Activated CD4-positive, alpha-beta memory T cell treated with anti-CD3 and anti-CD28 coated beads, Interleukin-2, amount 10 ng/mL, durations not matched to agents 7 days and 5 days (primary cell): ENCODE data around the gene BST2. TPM values are rescaled to one million over a fixed set of nuclear protein-coding genes. Genes with fewer than 3 reads are reported as not detected.

Experiments used
- CTCF ChIA-PET: fragments of 350-600 bp; sonication (Branson Sonifier 250); formaldehyde crosslinking; loops from one replicate; lab custom pipeline; 2021; ENCODE audit warnings: antibody characterized with exemption, inconsistent platforms; lab: Charles Lee
- POLR2A ChIA-PET: fragments of 350-600 bp; sonication (Branson Sonifier 250); formaldehyde crosslinking; loops from one replicate; lab custom pipeline; 2021; ENCODE audit warnings: antibody characterized with exemption; lab: Charles Lee
- DNase-seq: peaks from one replicate; pipeline ENCODE4 v3.0.0-alpha.2; 2020
- H3K27ac Mint-ChIP-seq: one replicate; pipeline ENCODE4 v1.8.0; 2021; ENCODE audit warnings: mild to moderate bottlenecking, mixed read lengths
- H3K27me3 Mint-ChIP-seq: one replicate; pipeline ENCODE4 v1.8.0; 2021; ENCODE audit warnings: mixed read lengths
- H3K36me3 Mint-ChIP-seq: one replicate; pipeline ENCODE4 v1.8.0; 2021; ENCODE audit warnings: low read depth, mixed read lengths
- H3K4me1 Mint-ChIP-seq: one replicate; pipeline ENCODE4 v1.8.0; 2021; ENCODE audit warnings: mixed read lengths
- H3K4me3 Mint-ChIP-seq: one replicate; pipeline ENCODE4 v1.8.0; 2021; ENCODE audit warnings: mild to moderate bottlenecking, mixed read lengths
- H3K9me3 Mint-ChIP-seq: one replicate; pipeline ENCODE4 v1.8.0; 2021; ENCODE audit warnings: mixed read lengths
- total RNA-seq, 2 experiments: library from RNA; stranded (reverse); gene quantifications; one replicate each; pipeline ENCODE4 v1.2.3, GENCODE V29; 2021

The BST2 gene
- total RNA-seq, 2 experiments from 2014 or later: 288 to 301 TPM

DNA sequence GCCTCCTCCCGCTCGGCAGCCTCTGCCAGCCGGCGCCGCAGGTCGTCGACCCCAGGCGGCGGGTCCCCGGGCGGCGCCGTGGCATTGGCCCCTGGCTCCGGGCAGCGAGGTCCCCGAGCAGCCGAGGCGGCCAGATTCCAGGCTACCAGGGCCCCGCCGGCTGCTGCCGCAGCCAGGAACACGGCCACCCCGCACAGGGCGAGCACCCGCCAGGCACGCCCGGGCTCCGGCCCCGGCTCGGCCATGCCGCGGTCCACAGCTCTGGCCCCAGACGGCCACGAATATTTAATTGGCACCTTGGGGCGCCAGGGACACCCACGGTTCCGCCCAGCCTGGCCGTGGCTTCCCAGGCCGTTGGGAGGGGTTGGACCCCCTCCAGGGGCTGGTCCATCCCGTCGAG lies 11.5 kb downstream of the BST2 start, which contains the start of gene CCDC194:
Gene CCDC194 (minus strand): TSS at position 283 of the 400 bp plus-strand sequence. CDS start 38 bp downstream, at position 245.
- H3K4me1 Mint-ChIP-seq: peaks cover 31% of the 10 kb centered on the region
- DNase-seq: no peak
- ChIA-PET CTCF (interaction anchor here (0.6 to 4.3 kb wide), 6 partner anchors 8 to 72 kb away, joined by 3 to 14 read pairs (median 4); partner anchors contain the start of gene BST2), POLR2A (interaction anchor here (0.7 to 2.9 kb wide), 2 partner anchors 10 to 1177 kb away, joined by 3 to 23 read pairs; partner anchors contain the start of gene BST2)
- peaks cover 19% of the 10 kb centered on the region for H3K27me3 Mint-ChIP-seq
- no peak within 1 kb of the TSS for H3K4me3 Mint-ChIP-seq
- peaks cover 22% of the 10 kb centered on the region for H3K36me3 Mint-ChIP-seq
- H3K27ac Mint-ChIP-seq: peak within 1 kb of the TSS; percentile 72
- no peaks in the 10 kb centered on the region for H3K9me3 Mint-ChIP-seq

GRCh38 chr19:17393002-17393401 lies 12.4 kb downstream of the BST2 start:
- Mint-ChIP-seq H3K36me3 (peaks cover 18% of the 10 kb centered on the region), H3K27ac (no peak overlapping the region), H3K4me3 (no peak overlapping the region), H3K27me3 (peaks cover 25% of the 10 kb centered on the region), H3K9me3 (no peaks in the 10 kb centered on the region), H3K4me1 (peaks cover 31% of the 10 kb centered on the region)
- CTCF ChIA-PET: interaction anchor here (1.0 to 4.3 kb wide), 4 partner anchors 10 to 73 kb away, joined by 4 to 14 read pairs (median 5); partner anchors contain the start of gene BST2
- DNase-seq: no peak
- POLR2A ChIA-PET: interaction anchor here (0.7 to 2.9 kb wide), 3 partner anchors 10 to 1178 kb away, joined by 3 to 23 read pairs (median 8); partner anchors contain the start of gene BST2

- Mint-ChIP-seq H3K27me3 (peaks cover 25% of the 10 kb centered on the region), H3K4me1 (peaks cover 29% of the 10 kb centered on the region), H3K27ac (peak overlapping the region; percentile 27), H3K36me3 (peaks cover 10% of the 10 kb centered on the region), H3K9me3 (no peaks in the 10 kb centered on the region), H3K4me3 (peak overlapping the region; percentile 28)
- ChIA-PET CTCF (interaction anchor here (0.5 to 2.0 kb wide), 10 partner anchors 9 to 136 kb away, joined by 3 to 6 read pairs (median 3); partner anchors contain the start of genes BST2 and TMEM221), POLR2A (interaction anchor here (0.6 to 2.6 kb wide), 6 partner anchors 12 to 86 kb away, joined by 3 to 14 read pairs (median 4); partner anchors contain the start of genes BST2, DDA1 and MRPL34)
- no peak for DNase-seq
These were observed 13.9 kb downstream of the BST2 start for GRCh38 chr19:17391371-17392151.

GRCh38 chr19:17390665-17391370 lies 14.6 kb downstream of the BST2 start:
- Mint-ChIP-seq H3K9me3 (no peaks in the 10 kb centered on the region), H3K4me1 (peaks cover 27% of the 10 kb centered on the region), H3K36me3 (peaks cover 10% of the 10 kb centered on the region), H3K27me3 (peaks cover 27% of the 10 kb centered on the region), H3K4me3 (peak overlapping the region; percentile 76), H3K27ac (no peak overlapping the region)
- CTCF ChIA-PET: interaction anchor here (0.6 to 2.0 kb wide), 6 partner anchors 8 to 172 kb away, joined by 3 to 6 read pairs (median 3); partner anchors contain the start of gene BST2
- POLR2A ChIA-PET: interaction anchor here (1.4 to 2.6 kb wide), 5 partner anchors 9 to 86 kb away, joined by 4 to 14 read pairs (median 5); partner anchors contain the start of genes BST2, DDA1 and MRPL34
- DNase-seq: peak; percentile 86

DNA sequence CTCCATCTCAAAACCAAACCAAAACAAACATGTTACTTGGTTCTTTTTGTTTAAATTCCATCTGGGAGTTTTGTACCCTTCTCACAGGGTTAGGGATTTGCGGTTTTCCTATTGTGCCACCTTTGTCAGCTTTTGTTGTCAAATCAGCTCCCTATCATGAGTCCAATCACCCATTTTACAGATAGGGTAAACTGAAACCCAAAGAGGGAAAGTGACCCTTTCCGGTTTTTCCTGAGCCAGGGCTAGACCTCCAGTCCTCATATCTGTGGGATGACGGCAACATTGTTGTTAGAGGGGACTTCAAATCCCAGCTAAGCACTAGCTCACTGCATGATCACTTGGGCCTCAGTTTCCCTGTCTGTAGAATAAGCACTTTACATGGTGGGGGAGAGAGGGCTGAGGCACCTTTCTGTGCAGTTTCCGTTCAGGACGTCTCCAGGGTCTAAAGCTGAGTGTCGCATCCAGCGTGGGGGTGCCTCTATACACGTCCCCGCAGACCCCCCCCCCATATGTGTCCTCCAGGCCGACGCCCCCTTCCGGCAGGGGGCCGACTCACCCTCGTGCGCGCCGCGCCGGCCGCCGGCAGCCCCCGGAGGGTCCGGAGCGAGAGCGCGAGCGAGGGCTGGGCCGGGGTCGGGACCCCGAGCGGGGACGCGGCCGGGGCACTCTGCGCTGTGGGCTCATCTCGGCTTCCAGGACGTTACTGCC lies 15.3 kb downstream of the BST2 start:
- H3K9me3 Mint-ChIP-seq: no peaks in the 10 kb centered on the region
- ChIA-PET CTCF (interaction anchor here (0.6 to 2.5 kb wide), 7 partner anchors 11 to 173 kb away, joined by 3 to 9 read pairs (median 7); partner anchors contain the start of genes BST2 and MVB12A), POLR2A (interaction anchor here (1.4 to 2.5 kb wide), 2 partner anchors 10 to 15 kb away, joined by 5 to 14 read pairs; partner anchors contain the start of gene BST2)
- H3K36me3 Mint-ChIP-seq: peaks cover 6% of the 10 kb centered on the region
- H3K4me1 Mint-ChIP-seq: peaks cover 22% of the 10 kb centered on the region
- peaks cover 27% of the 10 kb centered on the region for H3K27me3 Mint-ChIP-seq
- DNase-seq: no peak
- H3K27ac Mint-ChIP-seq: no peak overlapping the region
- H3K4me3 Mint-ChIP-seq: peak overlapping the region; percentile 76

GRCh38 chr19:17389288-17389687 lies 16.1 kb downstream of the BST2 start:
- no peak overlapping the region for H3K4me3 Mint-ChIP-seq
- H3K4me1 Mint-ChIP-seq: peaks cover 19% of the 10 kb centered on the region
- no peak overlapping the region for H3K27ac Mint-ChIP-seq
- no peak for DNase-seq
- ChIA-PET POLR2A (interaction anchor here (1.0 to 1.6 kb wide), 7 partner anchors 11 to 97 kb away, joined by 3 to 6 read pairs (median 3); partner anchors contain the start of genes ANO8 and BST2), CTCF (interaction anchor here (0.9 to 2.7 kb wide), 9 partner anchors 10 to 129 kb away, joined by 3 to 9 read pairs (median 7); partner anchors contain the start of genes BST2 and MVB12A)
- no peaks in the 10 kb centered on the region for H3K36me3 Mint-ChIP-seq
- H3K27me3 Mint-ChIP-seq: peaks cover 27% of the 10 kb centered on the region
- no peaks in the 10 kb centered on the region for H3K9me3 Mint-ChIP-seq

GRCh38 chr19:17385878-17386611 lies 19.4 kb downstream of the BST2 start:
- POLR2A ChIA-PET: interaction anchor here (0.7 to 1.0 kb wide), 2 partner anchors 93 to 136 kb away, joined by 3 read pairs; no protein-coding TSS in a partner anchor
- Mint-ChIP-seq H3K36me3 (no peaks in the 10 kb centered on the region), H3K27me3 (peaks cover 24% of the 10 kb centered on the region), H3K27ac (no peak overlapping the region), H3K4me3 (no peak overlapping the region), H3K4me1 (peaks cover 13% of the 10 kb centered on the region), H3K9me3 (no peaks in the 10 kb centered on the region)
- DNase-seq: peak; percentile 70
- CTCF ChIA-PET: interaction anchor here (0.7 to 2.1 kb wide), 26 partner anchors 8 to 547 kb away, joined by 3 to 18 read pairs (median 5); partner anchors contain the start of genes BST2, CCDC124, DDA1 and MRPL34

DNA sequence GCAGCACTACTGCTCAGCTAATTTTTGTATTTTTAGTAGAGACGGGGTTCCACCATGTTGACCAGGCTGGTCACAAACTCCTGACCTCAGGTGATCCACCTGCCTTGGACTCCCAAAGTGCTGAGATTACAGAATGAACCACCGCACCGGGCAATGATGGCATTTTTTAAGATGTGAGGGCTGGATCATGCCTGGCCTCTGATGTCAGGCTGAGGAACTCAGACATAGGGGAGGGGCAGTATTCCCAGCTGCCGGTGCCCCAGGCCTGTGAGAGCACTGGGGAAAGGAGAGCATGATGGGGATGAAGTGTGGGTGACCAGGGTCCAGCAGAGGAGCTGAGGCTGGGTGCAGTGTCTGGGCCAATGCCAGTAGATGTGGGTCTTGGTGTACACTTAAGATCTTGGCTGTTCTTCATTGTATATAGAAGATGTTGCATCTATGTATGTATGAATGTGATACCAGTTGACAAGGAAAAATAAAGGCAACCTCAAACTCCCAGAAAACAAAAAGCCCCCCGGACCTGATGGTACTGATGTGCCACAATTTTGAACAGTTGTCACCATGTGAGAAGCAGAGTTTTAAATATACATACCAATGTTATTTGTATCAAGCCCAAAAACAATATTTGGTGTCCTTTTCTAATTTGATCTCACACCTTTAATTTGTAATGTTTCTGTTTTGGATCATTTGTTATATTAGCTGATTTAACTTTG lies 24.8 kb downstream of the BST2 start:
- Mint-ChIP-seq H3K9me3 (no peaks in the 10 kb centered on the region), H3K4me1 (peaks cover 8% of the 10 kb centered on the region), H3K27ac (no peak overlapping the region), H3K4me3 (no peak overlapping the region), H3K36me3 (no peaks in the 10 kb centered on the region), H3K27me3 (peaks cover 14% of the 10 kb centered on the region)
- DNase-seq: no peak
- POLR2A ChIA-PET: interaction anchor here (0.6 kb wide), 1 partner anchor 436 kb away, joined by 4 read pairs; no protein-coding TSS in a partner anchor
- CTCF ChIA-PET: interaction anchor here (0.5 to 1.4 kb wide), 2 partner anchors 71 to 75 kb away, joined by 4 read pairs; partner anchors contain the start of gene DDA1

DNA sequence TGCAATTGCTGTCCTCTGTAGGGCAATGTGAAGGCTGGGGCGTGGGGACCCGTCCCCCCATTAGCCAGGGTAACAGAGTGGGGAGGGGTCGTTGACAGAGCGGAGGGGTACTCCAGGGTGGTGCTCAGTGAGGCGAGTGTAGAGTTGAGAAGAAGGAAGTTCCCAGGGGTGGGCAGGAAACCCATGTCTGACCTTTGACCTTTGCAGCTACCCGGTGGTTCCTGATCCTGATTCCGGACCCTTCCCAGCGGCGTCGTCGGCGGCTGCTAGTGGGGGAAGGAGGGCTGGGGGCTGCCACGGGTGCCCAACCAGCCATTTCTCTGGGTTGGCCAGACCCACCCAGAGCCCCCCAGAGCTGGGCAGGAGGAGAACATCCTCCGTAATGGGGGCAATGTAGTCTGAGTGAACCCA lies 26.2 kb downstream of the BST2 start:
- peaks cover 14% of the 10 kb centered on the region for H3K27me3 Mint-ChIP-seq
- no peak for DNase-seq
- H3K36me3 Mint-ChIP-seq: no peaks in the 10 kb centered on the region
- no peaks in the 10 kb centered on the region for H3K9me3 Mint-ChIP-seq
- no peak overlapping the region for H3K4me3 Mint-ChIP-seq
- H3K27ac Mint-ChIP-seq: no peak overlapping the region
- ChIA-PET POLR2A (no interaction called here), CTCF (interaction anchor here (0.6 to 1.2 kb wide), 2 partner anchors 10 to 121 kb away, joined by 3 to 5 read pairs; no protein-coding TSS in a partner anchor)
- H3K4me1 Mint-ChIP-seq: peaks cover 8% of the 10 kb centered on the region

GRCh38 chr19:17378271-17378670 lies 27.2 kb downstream of the BST2 start:
- Mint-ChIP-seq H3K9me3 (no peaks in the 10 kb centered on the region), H3K27me3 (peaks cover 14% of the 10 kb centered on the region), H3K27ac (no peak overlapping the region), H3K4me3 (no peak overlapping the region), H3K4me1 (peaks cover 7% of the 10 kb centered on the region), H3K36me3 (no peaks in the 10 kb centered on the region)
- POLR2A ChIA-PET: no interaction called here
- CTCF ChIA-PET: interaction anchor here (1.2 kb wide), 1 partner anchor 11 kb away, joined by 5 read pairs; no protein-coding TSS in a partner anchor
- DNase-seq: no peak
